HepG2 (cell line): ENCODE results near the gene MAML1. TPM values are rescaled to one million over a fixed set of nuclear protein-coding genes. Genes with fewer than 3 reads are reported as not detected.
A peak's percentile ranks its signal among the peaks of the same experiment; 100 is the strongest.

Source experiments
- ATAC-seq: fragments of 200-7000 bp; cut with Tn5 transposase; 3 replicates; pipeline ENCODE4 v1.9.1; 2020; ENCODE audit warnings: mild to moderate bottlenecking, moderate library complexity
- BruUV-seq: library from RNA; stranded (reverse); fragments of 400-500 nt; replicated peaks from 2 replicates; lab custom pipeline; 2021; lab: Mats Ljungman, UMichigan
- CTCF ChIA-PET: fragments of 300-600 bp; formaldehyde crosslinking; extraction: SDS; loops from one replicate; lab custom pipeline; 2021; ENCODE audit warnings: low total read pairs, inconsistent platforms, low intra/inter-chr PET ratio; lab: Yijun Ruan, JAX
- POLR2A ChIA-PET: fragments of 350-600 bp; sonication (Branson Sonifier 250); formaldehyde crosslinking; loops from one replicate; lab custom pipeline; 2020; ENCODE audit warnings: antibody characterized with exemption, inconsistent platforms; lab: Yijun Ruan, JAX
- DNase-seq: peaks from one replicate; pipeline ENCODE4 v3.0.0-alpha.2; 2015; ENCODE audit warnings: low spot score
- FAIRE-seq: peaks from 3 replicates; lab custom pipeline; 2011; peaks lifted over from hg19 to GRCh38; lab: Jason Lieb, UNC
- H2AFZ ChIP-seq: one replicate; pipeline ENCODE4 v1.6.1; 2011; ENCODE audit warnings: low read length, inconsistent platforms
- H3K27ac ChIP-seq: fragments of 300-600 bp; 3 replicates; pipeline ENCODE4 v1.8.0; 2011; ENCODE audit warnings: mixed run types, mild to moderate bottlenecking, mixed read lengths, low read length, inconsistent platforms; ENCODE audit not compliant: insufficient read depth; ENCODE audit errors: extremely low read length
- H3K27me3 ChIP-seq, 2 experiments: fragments of 200-600 bp in 1 of 2; 2 replicates in 1 of 2; 3 replicates in 1 of 2; pipeline versions ENCODE4 v1.6.0 to v1.8.0; 2011; ENCODE audit warnings: low read length in 2 of 2, mild to moderate bottlenecking in 2 of 2, moderate library complexity in 2 of 2, inconsistent platforms in 1 of 2; ENCODE audit not compliant: insufficient read depth in 2 of 2, control insufficient read depth in 1 of 2
- H3K36me3 ChIP-seq, 2 experiments: fragments of 200-600 bp in 1 of 2; replicated peaks in 1 of 2; 2 replicates in 1 of 2; 3 replicates in 1 of 2; pipeline versions ENCODE4 v1.5.1 to v1.8.0; 2011; ENCODE audit warnings: low read length in 2 of 2, inconsistent platforms in 1 of 2; ENCODE audit not compliant: insufficient read depth in 2 of 2, control insufficient read depth in 1 of 2
- H3K4me1 ChIP-seq: 2 replicates; pipeline ENCODE4 v1.5.1; 2012; ENCODE audit warnings: low read length, inconsistent platforms; ENCODE audit not compliant: insufficient read depth
- H3K4me2 ChIP-seq: 2 replicates; pipeline ENCODE4 v1.6.0; 2011; ENCODE audit warnings: low read depth, low read length, inconsistent platforms
- H3K4me3 ChIP-seq, 3 experiments: fragments of 200-600 bp in 1 of 3; sonication (generic), shearing (Covaris generic) in 1 of 3; replicated peaks in 1 of 3; 2 replicates each; pipeline ENCODE4 v1.5.1; 2011 to 2016; ENCODE audit warnings: low read length in 3 of 3, inconsistent platforms in 2 of 3, low read depth in 2 of 3, mild to moderate bottlenecking in 2 of 3, control low read depth in 1 of 3, mixed read lengths in 1 of 3; ENCODE audit not compliant: insufficient read depth in 1 of 3
- H3K79me2 ChIP-seq: one replicate; pipeline ENCODE4 v1.6.1; 2011; ENCODE audit warnings: low read length, inconsistent platforms; ENCODE audit not compliant: insufficient read depth
- H3K9ac ChIP-seq: 2 replicates; pipeline ENCODE4 v1.6.0; 2011; ENCODE audit warnings: mild to moderate bottlenecking, low read depth, low read length, inconsistent platforms; ENCODE audit not compliant: insufficient read depth
- H3K9me3 ChIP-seq: 2 replicates; pipeline ENCODE4 v1.5.1; 2012; ENCODE audit warnings: mild to moderate bottlenecking, low read length
- H4K20me1 ChIP-seq: 2 replicates; pipeline ENCODE4 v1.6.0; 2011; ENCODE audit warnings: inconsistent platforms, mild to moderate bottlenecking, low read length, moderate library complexity; ENCODE audit not compliant: insufficient read depth
- AGO2 ChIP-seq: fragments of 200-400 bp; formaldehyde crosslinking; optimal IDR thresholded peaks from 2 replicates; pipeline ENCODE3; 2017; ENCODE audit warnings: mild to moderate bottlenecking, low read depth, low read length, moderate library complexity
- POLR2G ChIP-seq: fragments of 200-400 bp; formaldehyde crosslinking; IDR thresholded peaks from 2 replicates; pipeline ENCODE4 v1.6.1; 2018; ENCODE audit warnings: mild to moderate bottlenecking, low read depth, low read length, moderate library complexity
- RBFOX2 ChIP-seq: fragments of 200-400 bp; formaldehyde crosslinking; IDR thresholded peaks from 2 replicates; pipeline ENCODE4 v1.6.1; 2017; ENCODE audit warnings: low read depth, mild to moderate bottlenecking, low read length
- ZNF24 ChIP-seq: fragments of 450-650 bp; IDR thresholded peaks from 2 replicates; pipeline ENCODE4 v1.6.1; 2017; ENCODE audit warnings: antibody characterized with exemption, mild to moderate bottlenecking
- ZNF275 ChIP-seq: sonication (generic); formaldehyde crosslinking; IDR thresholded peaks from 2 replicates; pipeline ENCODE4 v1.8.0; 2022; ENCODE audit warnings: missing genetic modification reagents, mild to moderate bottlenecking, inconsistent platforms, borderline replicate concordance
- WGBS: methylation state at CpG from one replicate; pipeline ENCODE4 v1.1.6; 2017; ENCODE audit warnings: low lambda C conversion rate; 5-methylcytosine and 5-hydroxymethylcytosine counted together
- in situ Hi-C: cut with HindIII; loops from 2 replicates; pipeline ENCODE4 v1.10.0; 2017; ENCODE audit warnings: low pct_unique_long_range_greater_than_20kb; ENCODE audit not compliant: extremely low pct_ligation_motif_present
- intact Hi-C: fragments of 100-400 bp; cut with micrococcal nuclease; formaldehyde crosslinking; loops from one replicate; pipeline ENCODE4 v1.10.0; 2022; ENCODE audit not compliant: unreplicated experiment
- polyA plus RNA-seq, 8 experiments: library from polyadenylated mRNA; depleted of rRNA in 3 of 8; stranded (reverse) in 7 of 8; unstranded in 1 of 8; fragments of >200 nt; fragmentation: Illumina TruSeq in 4 of 8; extraction: Trizol in 4 of 8; gene quantifications; 2 replicates each; pipeline versions ENCODE4 v1.2.1 to v1.2.3, GENCODE V29; 2011 to 2016; ENCODE audit warnings: low read depth in 4 of 8, missing spikeins in 1 of 8, mixed read lengths in 1 of 8; ENCODE audit not compliant: insufficient read depth in 1 of 8
- total RNA-seq, 5 experiments: library from RNA; depleted of rRNA; stranded (reverse); fragments of >200 nt; fragmentation: Illumina TruSeq; extraction: Trizol; gene quantifications; 2 replicates each; pipeline ENCODE4 v1.2.3, GENCODE V29; 2016; ENCODE audit warnings: low read depth in 1 of 5

MAML1 gene
- total and polyA plus RNA-seq, 2 of the 13 experiments (the other 11 are each of a cell fraction or from before 2014, with no cell fraction given), result 10.0 to 10.8 TPM

- ChIA-PET POLR2A (interaction anchor here (1.0 to 1.5 kb wide), 3 partner anchors 11 to 66 kb away, joined by 3 to 5 read pairs (median 4); partner anchors contain the start of gene SQSTM1), CTCF (no interaction called here)
- H3K9me3 ChIP-seq, result no peaks in the 10 kb centered on the region
- TF ChIP-seq ZNF275 (CRISPR knock-in tag) (no peak), RBFOX2 (peak; percentile 65)
- no peaks in the 10 kb centered on the region for H3K79me2 ChIP-seq
- peaks cover 23 to 43% of the 10 kb centered on the region in 2 experiments; a peak in 4 of 5 replicates for H3K36me3 ChIP-seq
- WGBS, result 92% methylated on average over 10 of the region's 30 CpGs
- H3K4me3 ChIP-seq, result no peak overlapping the region
- no peak overlapping the region for H2AFZ ChIP-seq
- no peak for FAIRE-seq
- no peak overlapping the region for H3K27ac ChIP-seq
- peaks cover 42% of the 10 kb centered on the region for H3K4me1 ChIP-seq
- intact Hi-C loops (loop anchor here (2.0 kb wide), 1 partner anchor 35 kb away; no protein-coding TSS in a partner anchor), in situ Hi-C loops (no loop called here)
- H3K27me3 ChIP-seq, result no peaks in the 10 kb centered on the region
- H3K9ac ChIP-seq, result no peak overlapping the region
- no peak for ATAC-seq
- no TSS peak for BruUV-seq
- H4K20me1 ChIP-seq, result peaks cover 12% of the 10 kb centered on the region; the same call in 1 of the 2 replicates
- DNase-seq, result no peak
- no peak overlapping the region for H3K4me2 ChIP-seq
Observed at GRCh38 chr5:179797741-179798140, 65.1 kb downstream of the MAML1 start.

DNA sequence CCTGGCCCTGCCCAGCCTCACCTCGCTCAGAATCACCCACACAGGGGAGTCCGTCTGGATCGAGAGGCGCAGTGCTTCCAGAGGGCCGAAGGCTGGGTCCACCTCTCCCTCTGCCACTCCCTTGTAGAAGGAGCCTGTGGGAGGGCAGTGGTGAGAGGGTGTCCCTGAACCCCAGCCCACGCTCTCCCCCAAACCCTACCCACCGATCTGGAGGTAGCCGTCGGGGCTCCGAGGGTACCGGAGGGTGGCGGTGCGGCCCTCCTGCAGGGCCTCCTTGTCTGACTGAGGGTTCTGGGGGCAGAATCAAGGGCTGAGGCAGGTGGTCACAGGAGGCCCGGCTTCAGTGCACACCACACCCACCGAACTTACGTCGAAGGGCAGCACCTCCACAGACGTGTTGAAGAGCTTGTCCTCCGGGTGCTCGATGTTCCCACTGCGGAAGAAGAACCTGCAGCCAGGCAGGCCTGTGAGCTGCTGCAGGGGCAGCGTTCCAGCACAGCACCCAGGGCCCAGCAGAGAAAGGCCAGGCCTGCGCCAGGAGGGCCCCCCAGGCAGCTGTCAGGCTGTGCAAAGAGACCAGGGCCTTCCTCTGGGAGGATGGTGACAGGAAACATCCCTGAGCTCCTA lies 65.6 kb downstream of the MAML1 start:
- H3K4me3 ChIP-seq, result no peak overlapping the region
- H2AFZ ChIP-seq, result no peak overlapping the region
- no peak overlapping the region for H3K4me2 ChIP-seq
- TF ChIP-seq AGO2 (peak; percentile 35), POLR2G (peak; percentile 40; the same call in 1 of the 2 replicates), ZNF24 (no peak)
- DNase-seq (no peak), ATAC-seq (no peak), FAIRE-seq (no peak)
- CTCF ChIA-PET, result no interaction called here
- H3K79me2 ChIP-seq, result peaks cover 3% of the 10 kb centered on the region
- H3K4me1 ChIP-seq, result peaks cover 42% of the 10 kb centered on the region
- 95% methylated on average over 12 of the region's 23 CpGs for WGBS
- H3K9me3 ChIP-seq, result no peaks in the 10 kb centered on the region
- in situ Hi-C loops (no loop called here), intact Hi-C loops (no loop called here)
- POLR2A ChIA-PET, result interaction anchor here (1.0 to 1.5 kb wide), 2 partner anchors 10 to 22 kb away, joined by 4 to 5 read pairs; partner anchors contain the start of gene SQSTM1
- H4K20me1 ChIP-seq, result peaks cover 17% of the 10 kb centered on the region; the same call in 1 of the 2 replicates
- no peak overlapping the region for H3K9ac ChIP-seq
- peaks cover 25 to 43% of the 10 kb centered on the region in 2 experiments; a peak in 4 of 5 replicates for H3K36me3 ChIP-seq
- no TSS peak for BruUV-seq
- no peaks in the 10 kb centered on the region for H3K27me3 ChIP-seq
- H3K27ac ChIP-seq, result no peak overlapping the region
